ENCODE results near the gene ADIG.

ADIG gene

GRCh38 chr20:38633577-38634093 is 52.6 kb downstream of the ADIG start:
- peak in 1 of 2 donors; percentile 22 for DNase-seq (ENCODE audit: low read depth in 2 of 2)

GRCh38 chr20:38635721-38636288 is 54.8 kb downstream of the ADIG start:
- DNase-seq (ENCODE audit: low read depth in 2 of 2), result no peak
